Erythroblast (primary cell): ENCODE measurements around the gene UGT2B15.

Source experiments
- GATA1 ChIP-seq: IDR thresholded peaks from 2 replicates; pipeline ENCODE4 v1.6.1; 2011; ENCODE audit warnings: low read depth, mild to moderate bottlenecking, control low read depth, low read length, moderate library complexity
- POLR2A ChIP-seq: IDR thresholded peaks from 2 replicates; pipeline ENCODE4 v1.6.1; 2011; ENCODE audit warnings: mild to moderate bottlenecking, low read length

GRCh38 chr4:68693325-68694075, 23.0 kb upstream of the UGT2B15 start:
- TF ChIP-seq POLR2A = no peak
- TF ChIP-seq GATA1 = no peak
